ENCODE results near the gene PIEZO2.

GRCh38 chr18:11146947-11147345 lies 2.4 kb downstream of the PIEZO2 start:
- TF ChIP-seq, protein P1, sequence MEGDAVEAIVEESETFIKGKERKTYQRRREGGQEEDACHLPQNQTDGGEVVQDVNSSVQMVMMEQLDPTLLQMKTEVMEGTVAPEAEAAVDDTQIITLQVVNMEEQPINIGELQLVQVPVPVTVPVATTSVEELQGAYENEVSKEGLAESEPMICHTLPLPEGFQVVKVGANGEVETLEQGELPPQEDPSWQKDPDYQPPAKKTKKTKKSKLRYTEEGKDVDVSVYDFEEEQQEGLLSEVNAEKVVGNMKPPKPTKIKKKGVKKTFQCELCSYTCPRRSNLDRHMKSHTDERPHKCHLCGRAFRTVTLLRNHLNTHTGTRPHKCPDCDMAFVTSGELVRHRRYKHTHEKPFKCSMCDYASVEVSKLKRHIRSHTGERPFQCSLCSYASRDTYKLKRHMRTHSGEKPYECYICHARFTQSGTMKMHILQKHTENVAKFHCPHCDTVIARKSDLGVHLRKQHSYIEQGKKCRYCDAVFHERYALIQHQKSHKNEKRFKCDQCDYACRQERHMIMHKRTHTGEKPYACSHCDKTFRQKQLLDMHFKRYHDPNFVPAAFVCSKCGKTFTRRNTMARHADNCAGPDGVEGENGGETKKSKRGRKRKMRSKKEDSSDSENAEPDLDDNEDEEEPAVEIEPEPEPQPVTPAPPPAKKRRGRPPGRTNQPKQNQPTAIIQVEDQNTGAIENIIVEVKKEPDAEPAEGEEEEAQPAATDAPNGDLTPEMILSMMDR (IDR thresholded peaks at IDR 0.05; ENCODE audit: insufficient read depth, low read length, poor library complexity, severe bottlenecking), result no peak
- TF ChIP-seq EZH2phosphoT487 (conservative IDR thresholded peaks at IDR 0.05; ENCODE audit: low read length), result no peak

Measured in SU-DHL-6 (cell line).